HepG2 (cell line): Measurements from ENCODE around the gene ACD. TPM values are rescaled to one million over a fixed set of nuclear protein-coding genes. Genes with fewer than 3 reads are reported as not detected.

Experiments
- ATAC-seq: fragments of 200-7000 bp; cut with Tn5 transposase; 3 replicates; pipeline ENCODE4 v1.9.1; 2020; ENCODE audit warnings: mild to moderate bottlenecking, moderate library complexity
- BruUV-seq: library from RNA; stranded (reverse); fragments of 400-500 nt; replicated peaks from 2 replicates; lab custom pipeline; 2021; lab: Mats Ljungman, UMichigan
- CTCF ChIA-PET: fragments of 300-600 bp; formaldehyde crosslinking; extraction: SDS; loops from one replicate; lab custom pipeline; 2021; ENCODE audit warnings: low total read pairs, inconsistent platforms, low intra/inter-chr PET ratio; lab: Yijun Ruan, JAX
- POLR2A ChIA-PET: fragments of 350-600 bp; sonication (Branson Sonifier 250); formaldehyde crosslinking; loops from one replicate; lab custom pipeline; 2020; ENCODE audit warnings: antibody characterized with exemption, inconsistent platforms; lab: Yijun Ruan, JAX
- DNase-seq: peaks from one replicate; pipeline ENCODE4 v3.0.0-alpha.2; 2015; ENCODE audit warnings: low spot score
- FAIRE-seq: peaks from 3 replicates; lab custom pipeline; 2011; peaks lifted over from hg19 to GRCh38; lab: Jason Lieb, UNC
- H2AFZ ChIP-seq: one replicate; pipeline ENCODE4 v1.6.1; 2011; ENCODE audit warnings: low read length, inconsistent platforms
- H3K27ac ChIP-seq: fragments of 300-600 bp; 3 replicates; pipeline ENCODE4 v1.8.0; 2011; ENCODE audit warnings: mixed run types, mild to moderate bottlenecking, mixed read lengths, low read length, inconsistent platforms; ENCODE audit not compliant: insufficient read depth; ENCODE audit errors: extremely low read length
- H3K27me3 ChIP-seq, 2 experiments: fragments of 200-600 bp in 1 of 2; 2 replicates in 1 of 2; 3 replicates in 1 of 2; pipeline versions ENCODE4 v1.6.0 to v1.8.0; 2011; ENCODE audit warnings: low read length in 2 of 2, mild to moderate bottlenecking in 2 of 2, moderate library complexity in 2 of 2, inconsistent platforms in 1 of 2; ENCODE audit not compliant: insufficient read depth in 2 of 2, control insufficient read depth in 1 of 2
- H3K36me3 ChIP-seq, 2 experiments: fragments of 200-600 bp in 1 of 2; replicated peaks in 1 of 2; 2 replicates in 1 of 2; 3 replicates in 1 of 2; pipeline versions ENCODE4 v1.5.1 to v1.8.0; 2011; ENCODE audit warnings: low read length in 2 of 2, inconsistent platforms in 1 of 2; ENCODE audit not compliant: insufficient read depth in 2 of 2, control insufficient read depth in 1 of 2
- H3K4me1 ChIP-seq: 2 replicates; pipeline ENCODE4 v1.5.1; 2012; ENCODE audit warnings: low read length, inconsistent platforms; ENCODE audit not compliant: insufficient read depth
- H3K4me2 ChIP-seq: 2 replicates; pipeline ENCODE4 v1.6.0; 2011; ENCODE audit warnings: low read depth, low read length, inconsistent platforms
- H3K4me3 ChIP-seq, 3 experiments: fragments of 200-600 bp in 1 of 3; sonication (generic), shearing (Covaris generic) in 1 of 3; replicated peaks in 1 of 3; 2 replicates each; pipeline ENCODE4 v1.5.1; 2011 to 2016; ENCODE audit warnings: low read length in 3 of 3, inconsistent platforms in 2 of 3, low read depth in 2 of 3, mild to moderate bottlenecking in 2 of 3, control low read depth in 1 of 3, mixed read lengths in 1 of 3; ENCODE audit not compliant: insufficient read depth in 1 of 3
- H3K79me2 ChIP-seq: one replicate; pipeline ENCODE4 v1.6.1; 2011; ENCODE audit warnings: low read length, inconsistent platforms; ENCODE audit not compliant: insufficient read depth
- H3K9ac ChIP-seq: 2 replicates; pipeline ENCODE4 v1.6.0; 2011; ENCODE audit warnings: mild to moderate bottlenecking, low read depth, low read length, inconsistent platforms; ENCODE audit not compliant: insufficient read depth
- H3K9me3 ChIP-seq: 2 replicates; pipeline ENCODE4 v1.5.1; 2012; ENCODE audit warnings: mild to moderate bottlenecking, low read length
- H4K20me1 ChIP-seq: 2 replicates; pipeline ENCODE4 v1.6.0; 2011; ENCODE audit warnings: inconsistent platforms, mild to moderate bottlenecking, low read length, moderate library complexity; ENCODE audit not compliant: insufficient read depth
- ASH2L ChIP-seq: fragments of 300-600, 200-600 bp; sonication (generic); IDR thresholded peaks from 2 replicates; pipeline ENCODE4 v1.7.0; 2017; ENCODE audit warnings: low read depth, mild to moderate bottlenecking, moderate library complexity, mixed read lengths, low read length; ENCODE audit not compliant: insufficient read length
- CEBPG ChIP-seq: IDR thresholded peaks from 2 replicates; pipeline ENCODE4 v1.6.1; 2016
- GATAD2A ChIP-seq: IDR thresholded peaks from 2 replicates; pipeline ENCODE4 v1.6.1; 2016
- HDAC1 ChIP-seq: sonication (generic); formaldehyde crosslinking; IDR thresholded peaks from 2 replicates; pipeline ENCODE4 v1.5.1; 2020; ENCODE audit warnings: mild to moderate bottlenecking, missing genetic modification reagents
- HNF4A ChIP-seq: sonication (generic); formaldehyde crosslinking; IDR thresholded peaks from 2 replicates; pipeline ENCODE4 v1.4.0; 2020; ENCODE audit warnings: missing genetic modification reagents
- MIER2 ChIP-seq: IDR thresholded peaks from 2 replicates; pipeline ENCODE4 v1.6.1; 2016; ENCODE audit warnings: missing biosample characterization, missing genetic modification reagents
- NCOA1 ChIP-seq: sonication (generic); formaldehyde crosslinking; IDR thresholded peaks from 2 replicates; pipeline ENCODE4 v1.9.0; 2021; ENCODE audit warnings: missing genetic modification reagents
- NCOA2 ChIP-seq: sonication (generic); formaldehyde crosslinking; IDR thresholded peaks from 2 replicates; pipeline ENCODE4 v1.8.0; 2022; ENCODE audit warnings: inconsistent platforms
- NFIC ChIP-seq: IDR thresholded peaks from 2 replicates; pipeline ENCODE4 v1.6.1; 2012; ENCODE audit warnings: mild to moderate bottlenecking, low read length, inconsistent platforms
- NONO ChIP-seq, 2 experiments: fragments of 450-650 bp in 1 of 2; sonication (generic) in 1 of 2; formaldehyde crosslinking in 1 of 2; IDR thresholded peaks in 1 of 2; conservative IDR thresholded peaks in 1 of 2; 2 replicates each; pipeline versions ENCODE4 v1.6.1 to v1.8.0; 2017 to 2022; ENCODE audit warnings: mild to moderate bottlenecking in 1 of 2, missing genetic modification reagents in 1 of 2, moderate library complexity in 1 of 2
- SAP130 ChIP-seq: IDR thresholded peaks from 2 replicates; pipeline ENCODE4 v1.6.1; 2016; ENCODE audit warnings: low read depth
- SOX6 ChIP-seq, 2 experiments: fragments of 450-650 bp in 1 of 2; sonication (generic) in 1 of 2; formaldehyde crosslinking in 1 of 2; IDR thresholded peaks; 2 replicates each; pipeline versions ENCODE4 v1.4.0 to v1.6.1; 2017 to 2020; ENCODE audit warnings: antibody characterized with exemption in 1 of 2, mild to moderate bottlenecking in 1 of 2, missing genetic modification reagents in 1 of 2
- TARDBP ChIP-seq: sonication (generic); formaldehyde crosslinking; IDR thresholded peaks from 2 replicates; pipeline ENCODE4 v1.8.0; 2022; ENCODE audit warnings: mild to moderate bottlenecking, missing genetic modification reagents
- ZMYM4 ChIP-seq: sonication (generic); formaldehyde crosslinking; IDR thresholded peaks from 2 replicates; pipeline ENCODE4 v1.8.1; 2023; ENCODE audit warnings: mild to moderate bottlenecking, missing genetic modification reagents
- ZNF331 ChIP-seq: sonication (generic); formaldehyde crosslinking; IDR thresholded peaks from 2 replicates; pipeline ENCODE4 v1.4.0; 2020; ENCODE audit warnings: missing genetic modification reagents
- ZNF674 ChIP-seq: sonication (generic); formaldehyde crosslinking; IDR thresholded peaks from 2 replicates; pipeline ENCODE4 v1.5.0; 2020; ENCODE audit warnings: low read depth, mild to moderate bottlenecking, missing genetic modification reagents
- ZNF768 ChIP-seq: sonication (generic); formaldehyde crosslinking; IDR thresholded peaks from 2 replicates; pipeline ENCODE4 v1.4.0; 2020; ENCODE audit warnings: missing genetic modification reagents
- WGBS: methylation state at CpG from one replicate; pipeline ENCODE4 v1.1.6; 2017; ENCODE audit warnings: low lambda C conversion rate; 5-methylcytosine and 5-hydroxymethylcytosine counted together
- in situ Hi-C: cut with HindIII; loops from 2 replicates; pipeline ENCODE4 v1.10.0; 2017; ENCODE audit warnings: low pct_unique_long_range_greater_than_20kb; ENCODE audit not compliant: extremely low pct_ligation_motif_present
- intact Hi-C: fragments of 100-400 bp; cut with micrococcal nuclease; formaldehyde crosslinking; loops from one replicate; pipeline ENCODE4 v1.10.0; 2022; ENCODE audit not compliant: unreplicated experiment
- polyA plus RNA-seq, 8 experiments: library from polyadenylated mRNA; depleted of rRNA in 3 of 8; stranded (reverse) in 7 of 8; unstranded in 1 of 8; fragments of >200 nt; fragmentation: Illumina TruSeq in 4 of 8; extraction: Trizol in 4 of 8; gene quantifications; 2 replicates each; pipeline versions ENCODE4 v1.2.1 to v1.2.3, GENCODE V29; 2011 to 2016; ENCODE audit warnings: low read depth in 4 of 8, missing spikeins in 1 of 8, mixed read lengths in 1 of 8; ENCODE audit not compliant: insufficient read depth in 1 of 8
- total RNA-seq, 5 experiments: library from RNA; depleted of rRNA; stranded (reverse); fragments of >200 nt; fragmentation: Illumina TruSeq; extraction: Trizol; gene quantifications; 2 replicates each; pipeline ENCODE4 v1.2.3, GENCODE V29; 2016; ENCODE audit warnings: low read depth in 1 of 5
- TF ChIP-seq, protein P1 (sequence below): IDR thresholded peaks from 2 replicates; pipeline ENCODE4 v1.6.1; 2016; ENCODE audit warnings: missing compliant biosample characterization, missing genetic modification reagents, borderline replicate concordance
- TF ChIP-seq, protein P2 (sequence below): sonication (generic); formaldehyde crosslinking; IDR thresholded peaks from 2 replicates; pipeline ENCODE4 v1.8.0; 2022; ENCODE audit warnings: mild to moderate bottlenecking, missing genetic modification reagents, borderline replicate concordance
- TF ChIP-seq, protein P3 (sequence below): sonication (generic); formaldehyde crosslinking; IDR thresholded peaks from 2 replicates; pipeline ENCODE4 v1.4.0; 2020; ENCODE audit warnings: missing genetic modification reagents, borderline replicate concordance

Gene ACD
- total and polyA plus RNA-seq, 2 of the 13 experiments (the other 11 are each of a cell fraction or from before 2014, with no cell fraction given) = 32.6 to 38.3 TPM

DNA sequence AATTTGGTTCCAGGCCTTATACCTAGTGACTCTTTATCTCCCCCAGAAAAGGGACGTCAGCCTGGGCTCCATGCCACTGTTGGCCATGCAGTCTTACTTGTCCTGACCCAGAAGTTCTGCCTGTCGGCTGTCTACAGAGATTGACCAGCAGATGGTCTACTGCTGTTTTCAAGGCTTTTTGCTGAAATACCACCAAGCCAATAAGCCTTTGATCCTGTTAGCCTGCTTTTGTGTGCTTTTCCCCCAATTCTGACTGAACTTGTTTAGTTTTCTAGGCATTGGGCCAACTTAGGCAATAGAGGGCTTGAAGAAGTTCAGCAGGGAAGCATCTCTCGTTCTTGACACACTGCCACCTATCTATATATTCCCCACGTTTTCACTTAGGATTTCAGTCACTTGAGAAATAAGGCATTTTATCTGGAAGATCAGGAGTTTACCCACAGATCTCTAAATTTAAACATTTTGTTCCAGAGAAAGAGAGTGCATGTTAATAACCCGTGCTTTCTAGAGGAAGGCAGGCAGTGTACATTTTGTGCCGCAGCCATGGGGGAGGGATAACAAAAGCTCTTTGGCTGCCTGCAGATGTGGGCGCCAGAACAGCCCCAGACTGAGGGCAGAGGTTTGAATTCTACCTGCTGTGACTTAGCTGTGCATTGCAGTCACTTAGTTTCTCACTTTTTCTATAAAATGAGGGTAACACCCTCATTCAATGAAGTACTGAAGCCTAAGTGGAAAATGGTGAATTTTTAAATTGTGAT, 27.5 kb downstream of the ACD start:
- Histone ChIP-seq H2AFZ (no peak overlapping the region), H3K27me3 (no peaks in the 10 kb centered on the region), H3K36me3 (peaks cover 33 to 80% of the 10 kb centered on the region in 2 experiments), H3K9ac (no peak overlapping the region), H4K20me1 (no peaks in the 10 kb centered on the region; the same call in 1 of the 2 replicates), H3K79me2 (no peaks in the 10 kb centered on the region), H3K4me1 (peaks cover 22% of the 10 kb centered on the region), H3K4me2 (no peak overlapping the region), H3K4me3 (no peak overlapping the region), H3K27ac (peak overlapping the region; percentile 43), H3K9me3 (no peaks in the 10 kb centered on the region)
- in situ Hi-C loops (no loop called here), intact Hi-C loops (no loop called here)
- WGBS = 50% methylated on average over 7 of the region's 7 CpGs
- BruUV-seq = TSS peak; percentile 15
- peak; percentile 90 for FAIRE-seq
- ATAC-seq = peak; percentile 85
- ChIA-PET POLR2A (interaction anchor here (1.7 kb wide), 1 partner anchor 28 kb away, joined by 3 read pairs; the partner anchor contains the start of gene ACD), CTCF (no interaction called here)
- peak; percentile 89 for DNase-seq
- TF ChIP-seq ASH2L (peak; percentile 44), HDAC1 (CRISPR knock-in tag) (no peak), TARDBP (CRISPR knock-in tag) (0 out of 2 replicates have a peak, but pooled peaks have one; percentile 64), NFIC (peak; percentile 72; the same call in 1 of the 2 replicates), ZNF674 (CRISPR knock-in tag) (no peak), HNF4A (CRISPR knock-in tag) (peak; percentile 34), MIER2 (CRISPR knock-in tag) (0 out of 2 replicates have a peak, but pooled peaks have one; percentile 11), CEBPG (CRISPR knock-in tag) (peak; percentile 60), NONO (IDR thresholded peaks at IDR 0.05) (no peak), NONO (CRISPR knock-in tag; conservative IDR thresholded peaks at IDR 0.05) (0 out of 2 replicates have a peak, but pooled peaks have one; percentile 42), ZNF331 (peak; percentile 77), SOX6 (IDR thresholded peaks at IDR 0.05) (no peak), SOX6 (CRISPR knock-in tag; IDR thresholded peaks at IDR 0.05) (peak; percentile 52; the same call in 1 of the 2 replicates), NCOA1 (CRISPR knock-in tag) (peak; percentile 72; the same call in 1 of the 2 replicates), SAP130 (0 out of 2 replicates have a peak, but pooled peaks have one; percentile 25), NCOA2 (peak; percentile 35; the same call in 1 of the 2 replicates), GATAD2A (CRISPR knock-in tag) (peak; percentile 59), ZMYM4 (CRISPR knock-in tag) (peak; percentile 59), ZNF768 (CRISPR knock-in tag) (no peak)
- TF ChIP-seq, protein P1, sequence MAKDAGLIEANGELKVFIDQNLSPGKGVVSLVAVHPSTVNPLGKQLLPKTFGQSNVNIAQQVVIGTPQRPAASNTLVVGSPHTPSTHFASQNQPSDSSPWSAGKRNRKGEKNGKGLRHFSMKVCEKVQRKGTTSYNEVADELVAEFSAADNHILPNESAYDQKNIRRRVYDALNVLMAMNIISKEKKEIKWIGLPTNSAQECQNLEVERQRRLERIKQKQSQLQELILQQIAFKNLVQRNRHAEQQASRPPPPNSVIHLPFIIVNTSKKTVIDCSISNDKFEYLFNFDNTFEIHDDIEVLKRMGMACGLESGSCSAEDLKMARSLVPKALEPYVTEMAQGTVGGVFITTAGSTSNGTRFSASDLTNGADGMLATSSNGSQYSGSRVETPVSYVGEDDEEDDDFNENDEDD = 0 out of 2 replicates have a peak, but pooled peaks have one; percentile 15
- TF ChIP-seq, protein P2, sequence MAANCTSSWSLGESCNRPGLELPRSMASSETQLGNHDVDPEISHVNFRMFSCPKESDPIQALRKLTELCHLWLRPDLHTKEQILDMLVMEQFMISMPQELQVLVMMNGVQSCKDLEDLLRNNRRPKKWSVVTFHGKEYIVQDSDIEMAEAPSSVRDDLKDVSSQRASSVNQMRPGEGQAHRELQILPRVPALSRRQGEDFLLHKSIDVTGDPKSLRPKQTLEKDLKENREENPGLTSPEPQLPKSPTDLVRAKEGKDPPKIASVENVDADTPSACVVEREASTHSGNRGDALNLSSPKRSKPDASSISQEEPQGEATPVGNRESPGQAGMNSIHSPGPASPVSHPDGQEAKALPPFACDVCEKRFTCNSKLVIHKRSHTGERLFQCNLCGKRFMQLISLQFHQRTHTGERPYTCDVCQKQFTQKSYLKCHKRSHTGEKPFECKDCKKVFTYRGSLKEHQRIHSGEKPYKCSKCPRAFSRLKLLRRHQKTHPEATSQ = 0 out of 2 replicates have a peak, but pooled peaks have one; percentile 20
- TF ChIP-seq, protein P3, sequence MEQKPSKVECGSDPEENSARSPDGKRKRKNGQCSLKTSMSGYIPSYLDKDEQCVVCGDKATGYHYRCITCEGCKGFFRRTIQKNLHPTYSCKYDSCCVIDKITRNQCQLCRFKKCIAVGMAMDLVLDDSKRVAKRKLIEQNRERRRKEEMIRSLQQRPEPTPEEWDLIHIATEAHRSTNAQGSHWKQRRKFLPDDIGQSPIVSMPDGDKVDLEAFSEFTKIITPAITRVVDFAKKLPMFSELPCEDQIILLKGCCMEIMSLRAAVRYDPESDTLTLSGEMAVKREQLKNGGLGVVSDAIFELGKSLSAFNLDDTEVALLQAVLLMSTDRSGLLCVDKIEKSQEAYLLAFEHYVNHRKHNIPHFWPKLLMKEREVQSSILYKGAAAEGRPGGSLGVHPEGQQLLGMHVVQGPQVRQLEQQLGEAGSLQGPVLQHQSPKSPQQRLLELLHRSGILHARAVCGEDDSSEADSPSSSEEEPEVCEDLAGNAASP (CRISPR knock-in tag) = peak; percentile 15; the same call in 1 of the 2 replicates
